Measurements from ENCODE around the gene PRSS53.
A peak's percentile ranks its signal among the peaks of the same experiment; 100 is the strongest.

PRSS53 gene

DNA sequence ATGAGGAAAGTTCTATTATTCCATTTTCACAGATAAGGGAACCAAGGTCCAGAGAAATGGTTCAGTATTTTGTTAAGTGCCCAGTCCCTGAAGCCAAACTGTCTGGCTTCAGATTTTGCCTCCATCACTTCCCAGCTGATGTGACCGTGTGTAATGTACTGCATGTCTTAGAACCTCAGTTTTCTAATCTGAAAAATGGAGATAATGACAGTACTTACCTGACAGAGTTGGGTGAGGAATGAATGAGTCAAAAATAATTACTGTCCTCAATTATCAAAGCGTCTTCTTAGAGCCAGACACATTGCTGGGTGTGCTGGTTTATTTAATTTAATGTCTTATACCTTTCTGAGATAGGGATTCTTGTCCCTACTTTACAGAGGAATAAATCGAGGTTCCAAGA, 21.4 kb downstream of the PRSS53 start:
- TF ChIP-seq, protein P1, sequence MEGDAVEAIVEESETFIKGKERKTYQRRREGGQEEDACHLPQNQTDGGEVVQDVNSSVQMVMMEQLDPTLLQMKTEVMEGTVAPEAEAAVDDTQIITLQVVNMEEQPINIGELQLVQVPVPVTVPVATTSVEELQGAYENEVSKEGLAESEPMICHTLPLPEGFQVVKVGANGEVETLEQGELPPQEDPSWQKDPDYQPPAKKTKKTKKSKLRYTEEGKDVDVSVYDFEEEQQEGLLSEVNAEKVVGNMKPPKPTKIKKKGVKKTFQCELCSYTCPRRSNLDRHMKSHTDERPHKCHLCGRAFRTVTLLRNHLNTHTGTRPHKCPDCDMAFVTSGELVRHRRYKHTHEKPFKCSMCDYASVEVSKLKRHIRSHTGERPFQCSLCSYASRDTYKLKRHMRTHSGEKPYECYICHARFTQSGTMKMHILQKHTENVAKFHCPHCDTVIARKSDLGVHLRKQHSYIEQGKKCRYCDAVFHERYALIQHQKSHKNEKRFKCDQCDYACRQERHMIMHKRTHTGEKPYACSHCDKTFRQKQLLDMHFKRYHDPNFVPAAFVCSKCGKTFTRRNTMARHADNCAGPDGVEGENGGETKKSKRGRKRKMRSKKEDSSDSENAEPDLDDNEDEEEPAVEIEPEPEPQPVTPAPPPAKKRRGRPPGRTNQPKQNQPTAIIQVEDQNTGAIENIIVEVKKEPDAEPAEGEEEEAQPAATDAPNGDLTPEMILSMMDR (IDR thresholded peaks at IDR 0.05; ENCODE audit: insufficient read depth, low read length, missing control alignments): no peak
- H3K4me3 ChIP-seq (ENCODE audit: low read depth, low read length): no peak overlapping the region
- ChIA-PET POLR2A (interaction anchor here (0.6 kb wide), 1 partner anchor 44 kb away, joined by 3 read pairs; no protein-coding TSS in a partner anchor), CTCF (interaction anchor here (0.9 kb wide), 1 partner anchor 83 kb away, joined by 3 read pairs; no protein-coding TSS in a partner anchor)
- DNase-seq (ENCODE audit: low read depth, low spot score): no peak

DNA sequence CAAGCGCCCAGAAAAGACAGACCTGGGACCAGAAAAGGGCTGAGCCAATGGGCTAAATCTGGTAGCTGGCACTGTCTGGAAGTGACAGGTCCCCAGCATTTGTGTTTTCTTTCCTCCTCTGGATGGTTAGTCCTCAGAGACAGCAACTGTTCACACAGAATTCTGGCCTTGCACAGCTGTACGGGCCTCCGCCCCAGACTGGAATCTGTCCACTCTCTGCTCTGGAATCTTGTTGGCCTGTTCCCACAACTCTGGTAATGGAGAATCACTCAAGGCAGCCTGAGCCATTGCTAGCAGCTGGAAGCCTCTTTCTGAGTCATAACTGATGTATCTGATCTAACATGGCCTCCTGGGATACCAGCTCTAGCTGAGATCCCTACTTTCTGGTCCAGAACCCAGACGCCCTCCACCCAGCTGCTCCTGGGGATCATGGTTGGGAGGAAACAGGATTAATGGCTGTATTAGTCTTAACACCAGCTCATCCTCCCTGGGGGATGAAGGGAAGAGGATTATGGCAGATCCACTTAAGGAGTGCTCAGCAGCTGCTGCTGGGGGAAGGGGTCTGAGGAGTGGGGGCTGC, 23.8 kb downstream of the PRSS53 start:
- POLR2A ChIA-PET: interaction anchor here (0.6 to 1.9 kb wide), 9 partner anchors 9 to 140 kb away, joined by 3 to 28 read pairs (median 4); partner anchors contain the start of genes FUS, HSD3B7, ZNF646 and ZNF668
- CTCF ChIA-PET: interaction anchor here (3.0 kb wide), 1 partner anchor 80 kb away, joined by 16 read pairs; the partner anchor contains the start of gene HSD3B7
- TF ChIP-seq, protein P1 (IDR thresholded peaks at IDR 0.05; ENCODE audit: insufficient read depth, low read length, missing control alignments): no peak
- DNase-seq (ENCODE audit: low read depth, low spot score): peak; percentile 82
- no peak overlapping the region for H3K4me3 ChIP-seq (ENCODE audit: low read depth, low read length)

DNA sequence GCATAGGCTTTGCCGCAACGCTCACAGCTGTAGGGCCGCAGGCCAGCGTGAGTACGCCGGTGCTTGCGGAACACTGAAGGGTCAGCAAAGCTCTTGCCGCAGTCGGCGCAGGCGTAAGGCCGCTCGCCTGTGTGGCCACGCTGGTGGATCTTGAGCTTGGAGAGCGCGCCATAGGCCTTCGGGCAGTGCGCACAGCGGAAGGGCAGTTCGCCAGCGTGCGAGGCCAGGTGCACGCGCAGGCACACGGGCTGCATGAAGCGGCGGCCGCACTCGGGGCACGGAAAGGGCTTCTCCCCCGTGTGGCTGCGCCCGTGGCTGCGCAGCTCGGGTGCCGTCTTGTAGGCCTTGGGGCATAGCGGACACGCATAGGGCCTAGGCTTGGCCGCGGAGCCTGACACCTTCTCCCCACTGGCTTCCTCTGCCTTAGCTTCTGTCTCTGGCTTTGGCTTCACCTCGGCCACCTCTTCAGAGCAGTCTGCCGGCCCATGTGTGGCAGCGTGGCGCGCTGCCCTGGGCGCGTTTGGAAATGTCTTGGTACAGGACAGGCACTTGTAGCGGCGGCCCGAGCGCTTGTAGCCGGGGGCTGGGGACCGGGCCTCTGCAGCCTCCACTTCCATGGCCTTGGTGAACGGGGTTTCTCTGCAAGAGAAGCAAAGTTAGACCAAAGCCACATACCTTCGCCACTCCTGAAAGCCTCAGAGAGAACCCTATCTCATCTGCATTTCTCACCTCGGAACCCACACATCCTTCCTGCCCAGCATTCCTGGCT, 24.7 kb downstream of the PRSS53 start:
- TF ChIP-seq, protein P1 (IDR thresholded peaks at IDR 0.05; ENCODE audit: insufficient read depth, low read length, missing control alignments): no peak
- no peak for DNase-seq (ENCODE audit: low read depth, low spot score)
- ChIA-PET CTCF (interaction anchor here (0.6 to 3.0 kb wide), 4 partner anchors 8 to 81 kb away, joined by 3 to 16 read pairs (median 4); partner anchors contain the start of gene HSD3B7), POLR2A (interaction anchor here (0.9 to 1.9 kb wide), 8 partner anchors 9 to 116 kb away, joined by 3 to 28 read pairs (median 4); partner anchors contain the start of genes FUS, HSD3B7, ZNF646 and ZNF668)
- H3K4me3 ChIP-seq (ENCODE audit: low read depth, low read length): no peak overlapping the region

DNA sequence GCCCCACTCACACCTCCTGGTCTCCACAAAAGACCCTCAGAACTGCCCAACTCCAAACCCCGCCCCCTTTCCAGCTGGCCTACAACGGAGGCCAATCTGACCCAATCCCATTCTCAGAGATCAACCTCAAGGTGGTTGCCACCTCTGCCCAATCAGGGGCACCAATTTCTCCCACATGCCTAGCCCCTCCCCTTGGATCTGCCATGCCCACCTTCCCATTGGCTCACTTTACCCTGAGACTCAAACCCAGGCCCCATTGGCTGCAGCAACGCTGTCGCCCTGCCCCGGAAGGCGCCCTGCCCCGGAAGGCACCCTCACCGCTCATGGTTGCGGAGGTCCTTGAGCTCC, 25.3 kb downstream of the PRSS53 start:
- POLR2A ChIA-PET: interaction anchor here (1.1 to 1.9 kb wide), 2 partner anchors 8 to 11 kb away, joined by 4 to 7 read pairs; no protein-coding TSS in a partner anchor
- TF ChIP-seq, protein P1 (IDR thresholded peaks at IDR 0.05; ENCODE audit: insufficient read depth, low read length, missing control alignments): no peak
- H3K4me3 ChIP-seq (ENCODE audit: low read depth, low read length): no peak overlapping the region
- CTCF ChIA-PET: interaction anchor here (0.6 to 3.0 kb wide), 4 partner anchors 8 to 81 kb away, joined by 3 to 16 read pairs (median 4); partner anchors contain the start of gene HSD3B7
- no peak for DNase-seq (ENCODE audit: low read depth, low spot score)

DNA sequence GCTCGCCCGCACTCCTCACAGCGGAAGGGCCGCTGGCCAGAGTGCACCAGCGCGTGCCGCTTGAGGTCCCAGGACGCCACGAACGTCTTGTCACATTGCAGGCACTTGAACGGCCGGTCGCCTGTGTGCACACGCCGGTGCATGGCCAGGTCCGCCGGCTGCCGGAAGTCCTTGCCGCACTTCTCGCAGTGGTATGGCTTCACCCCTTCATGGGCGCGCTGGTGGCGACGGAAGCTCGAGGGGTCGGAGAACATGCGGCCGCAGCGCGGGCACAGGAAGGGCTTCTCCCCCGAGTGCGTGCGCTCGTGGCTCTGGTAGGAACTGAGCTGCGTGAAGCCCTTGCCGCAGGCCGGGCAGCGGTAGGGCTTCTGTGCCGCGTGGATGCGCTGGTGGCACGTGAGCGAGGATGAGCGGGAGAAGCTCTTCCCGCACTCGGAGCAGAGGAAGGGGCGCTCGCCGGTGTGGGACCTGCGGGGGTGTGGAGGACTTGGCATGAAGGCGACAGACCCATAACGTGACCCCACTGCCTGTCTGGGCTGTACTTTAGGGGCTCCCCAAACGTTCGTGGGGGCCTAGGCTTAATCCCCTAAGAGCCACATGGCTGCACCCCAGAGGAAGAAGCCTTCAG, 26.8 kb downstream of the PRSS53 start:
- H3K4me3 ChIP-seq (ENCODE audit: low read depth, low read length): no peak overlapping the region
- ChIA-PET POLR2A (no interaction called here), CTCF (no interaction called here)
- TF ChIP-seq, protein P1 (IDR thresholded peaks at IDR 0.05; ENCODE audit: insufficient read depth, low read length, missing control alignments): no peak
- DNase-seq (ENCODE audit: low read depth, low spot score): no peak
